HG02884 (cell line): ENCODE results near the gene GGA2.
"Not testable (repeated sequence)": the region's sequence is repeated elsewhere in the genome, so short reads cannot be mapped to it uniquely, and the experiment has no call there.

Experiments
- ATAC-seq: cut with Tn5 transposase; IDR thresholded peaks from one replicate; pipeline ENCODE4 v1.9.1; 2021; ENCODE audit warnings: mild to moderate bottlenecking, moderate library complexity; ENCODE audit not compliant: unreplicated experiment

GGA2 gene

GRCh38 chr16:23504453-23505179 is 5.7 kb downstream of the GGA2 start:
- peak; percentile 63 for ATAC-seq

DNA sequence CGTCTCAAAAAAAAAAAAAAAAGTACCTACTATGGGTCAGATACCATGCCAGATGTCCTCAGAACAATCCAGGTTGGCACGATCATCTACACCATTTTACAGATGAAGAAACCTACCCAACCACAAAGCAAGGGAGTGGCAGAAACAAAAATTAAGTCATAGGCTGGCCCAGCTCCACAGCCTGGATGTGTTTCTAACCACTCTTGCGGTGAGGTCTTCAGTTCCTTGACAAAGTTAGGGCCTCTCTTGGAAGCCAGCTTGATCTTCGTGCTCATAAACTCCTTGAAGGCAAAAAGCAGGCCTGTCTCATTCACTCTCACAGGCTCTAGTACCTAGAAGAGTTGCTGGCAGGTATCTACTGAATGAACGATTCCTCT is 6.2 kb downstream of the GGA2 start:
- no peak for ATAC-seq

DNA sequence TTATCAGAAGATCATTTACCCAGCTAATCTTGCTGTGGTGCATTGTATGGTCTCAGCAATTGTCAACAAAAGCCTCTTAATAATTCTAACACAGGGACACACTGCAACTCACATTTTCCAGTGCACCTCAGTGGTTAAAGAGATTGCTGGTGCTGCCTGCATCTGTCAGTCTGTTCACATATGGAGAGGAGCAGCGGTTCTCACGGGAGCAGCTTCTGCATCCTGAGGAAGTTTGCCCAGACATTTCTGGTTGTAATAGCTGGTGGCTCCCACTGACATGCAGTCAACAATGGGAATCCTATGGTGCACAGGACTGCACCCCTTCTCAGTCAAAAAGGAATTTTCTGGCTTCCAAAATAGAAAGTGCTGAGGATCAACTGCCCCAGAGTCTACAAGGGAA is 7.8 kb downstream of the GGA2 start:
- ATAC-seq = no peak

DNA sequence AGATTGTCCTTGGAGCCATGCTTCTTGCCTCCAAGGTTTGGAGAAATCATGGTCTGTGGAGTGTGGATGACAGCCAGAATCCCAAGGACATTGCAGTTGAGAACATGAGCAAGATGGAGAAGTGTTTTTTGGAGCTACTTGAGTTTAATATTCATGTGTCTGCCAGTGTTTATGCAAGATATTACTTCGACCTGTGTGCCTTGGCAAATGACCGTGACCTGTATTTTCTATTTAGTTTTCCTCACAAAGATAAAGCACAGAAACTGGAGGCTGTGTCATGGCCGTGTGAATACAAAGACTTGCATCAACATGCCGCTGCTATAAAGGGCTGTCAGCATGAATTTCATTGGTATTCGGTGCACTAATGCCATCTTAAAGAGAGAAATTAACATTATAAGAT is 9.0 kb downstream of the GGA2 start:
- ATAC-seq = no peak

DNA sequence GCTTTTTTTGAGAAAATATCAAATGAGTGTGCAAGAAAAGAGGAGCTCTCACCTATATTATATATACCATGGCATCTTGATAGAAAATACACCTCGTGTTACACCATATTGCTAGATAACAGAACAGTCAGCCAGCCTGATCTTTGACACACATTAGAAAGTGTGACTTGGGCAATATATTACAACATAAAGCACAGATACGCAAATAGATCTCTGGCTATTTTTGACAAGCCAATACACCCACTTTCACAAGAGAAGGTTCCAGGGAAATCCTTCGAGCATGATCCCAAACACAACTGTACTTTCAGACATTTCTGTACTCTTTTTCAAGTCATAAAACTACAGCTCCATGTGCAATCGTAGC is 9.4 kb downstream of the GGA2 start:
- no peak for ATAC-seq

DNA sequence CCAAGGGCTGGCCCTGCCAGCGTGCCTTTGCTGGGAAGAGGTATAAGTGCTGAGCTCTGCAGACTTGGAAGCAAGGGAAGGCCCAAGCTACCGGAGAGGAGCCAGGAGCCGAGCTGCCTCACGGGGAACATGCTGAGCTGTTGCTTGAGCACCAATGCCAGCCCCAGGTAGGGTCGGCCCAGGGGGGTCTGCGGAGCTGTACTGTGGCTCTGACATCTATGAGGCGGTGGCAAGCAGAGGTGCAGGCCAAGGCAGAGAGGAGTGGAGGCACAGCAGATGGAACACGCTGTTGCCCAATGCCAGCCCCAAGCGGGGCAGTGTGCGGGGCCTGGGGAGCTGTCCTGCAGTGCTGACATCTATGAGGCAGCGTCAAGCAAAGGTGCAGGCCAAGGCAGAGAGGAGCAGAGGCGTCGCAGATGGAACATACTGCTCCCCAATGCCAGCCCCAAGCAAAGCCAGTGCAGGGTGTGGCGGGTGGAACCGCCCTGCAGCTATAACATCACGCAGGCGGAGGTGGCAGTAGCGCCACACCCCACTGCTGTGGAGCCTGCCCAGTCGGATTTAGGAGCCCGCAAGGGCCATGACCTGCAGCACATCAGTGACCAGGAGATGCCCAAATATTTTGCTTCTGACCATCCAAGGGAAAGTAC is 10.0 kb downstream of the GGA2 start:
- no peak for ATAC-seq

GRCh38 chr16:23499801-23500200 is 10.5 kb downstream of the GGA2 start:
- ATAC-seq = no peak

- ATAC-seq = no peak
Measured at GRCh38 chr16:23498863-23499262, 11.4 kb downstream of the GGA2 start.

GRCh38 chr16:23497543-23497868 is 12.8 kb downstream of the GGA2 start:
- ATAC-seq = no peak

- no peak for ATAC-seq
Measured at GRCh38 chr16:23496821-23497542, 13.3 kb downstream of the GGA2 start.

- ATAC-seq = no peak
Measured at GRCh38 chr16:23495671-23496070, 14.6 kb downstream of the GGA2 start.

DNA sequence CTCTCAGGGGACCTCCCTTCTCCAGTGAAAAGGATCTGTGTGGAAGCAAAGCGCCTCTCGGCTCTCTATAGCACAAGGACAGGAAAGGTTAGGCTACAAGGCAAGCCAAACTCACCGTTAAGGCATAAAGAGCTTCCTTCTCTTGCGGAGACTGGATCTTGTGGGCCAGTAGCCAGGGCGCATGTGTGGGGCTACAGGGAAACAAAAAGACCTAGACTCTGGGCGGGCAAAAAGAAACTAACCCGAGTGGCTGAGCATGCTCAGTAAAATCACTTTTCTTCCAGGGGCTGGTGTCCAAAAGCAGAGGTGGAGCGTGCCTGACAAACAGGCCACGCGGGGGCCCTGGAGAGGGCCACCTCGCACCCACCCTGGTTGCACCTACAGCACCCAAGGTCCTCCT is 16.1 kb downstream of the GGA2 start:
- ATAC-seq = no peak

GRCh38 chr16:23491490-23492391 is 18.6 kb downstream of the GGA2 start:
- no peak for ATAC-seq

DNA sequence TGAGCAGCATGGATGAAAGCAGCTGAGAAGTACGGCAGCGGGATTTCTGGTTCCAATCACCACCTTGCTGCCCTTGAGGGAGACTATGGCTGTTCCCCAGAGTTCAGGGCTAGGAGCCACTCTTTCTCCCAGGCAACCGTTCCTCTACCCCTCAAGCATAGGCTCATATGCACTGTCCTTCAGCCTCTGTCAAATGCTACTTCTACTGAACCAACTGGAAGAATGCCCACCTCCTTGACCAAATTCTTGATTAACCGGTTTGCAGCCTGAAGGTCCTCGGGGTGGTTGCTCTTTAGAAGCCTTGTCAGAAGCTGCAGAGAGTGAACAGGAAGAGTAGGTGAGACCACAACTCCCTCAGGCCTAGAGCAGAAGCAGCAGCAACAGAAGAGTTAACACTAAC is 23.8 kb downstream of the GGA2 start:
- ATAC-seq = no peak

DNA sequence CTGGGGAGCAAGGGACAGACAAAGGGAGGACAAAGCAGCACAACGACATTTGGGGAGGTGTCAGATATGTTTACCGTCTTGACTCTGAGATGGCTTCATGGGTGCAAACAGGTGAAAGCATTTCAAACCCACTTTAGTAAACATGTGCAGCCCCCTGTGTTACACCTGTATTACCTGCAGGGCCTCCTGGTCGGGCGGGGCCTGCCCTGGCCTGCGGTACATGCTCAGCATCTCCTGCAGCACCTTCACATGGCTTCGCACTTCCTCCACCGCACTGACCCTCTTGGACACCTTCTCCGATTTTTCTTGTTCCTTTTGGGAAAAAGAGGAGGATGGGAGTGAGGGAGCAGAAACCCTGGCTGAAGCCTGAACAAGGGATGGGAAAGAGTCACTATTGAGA is 24.5 kb downstream of the GGA2 start:
- ATAC-seq = no peak

GRCh38 chr16:23485257-23485614 is 25.1 kb downstream of the GGA2 start:
- no peak for ATAC-seq

- ATAC-seq = no peak
Measured at GRCh38 chr16:23484510-23485256, 25.6 kb downstream of the GGA2 start.

DNA sequence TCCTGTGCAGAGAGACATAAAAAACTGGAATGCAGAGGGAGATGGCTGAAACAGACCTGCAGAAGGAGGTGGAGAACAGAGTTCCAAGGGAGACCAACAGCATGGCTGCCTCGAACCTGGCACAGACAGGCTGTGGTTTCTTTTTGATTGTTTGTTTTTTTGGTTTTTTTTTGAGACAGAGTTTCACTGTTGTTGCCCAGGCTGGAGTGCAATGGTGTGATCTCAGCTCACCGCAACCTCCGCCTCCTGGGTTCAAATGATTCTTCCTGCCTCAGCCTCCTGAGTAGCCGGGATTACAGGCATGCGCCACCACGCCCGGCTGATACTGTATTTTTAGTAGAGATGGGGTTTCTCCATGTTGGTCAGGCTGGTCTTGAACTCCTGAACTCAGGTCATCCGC is 26.8 kb downstream of the GGA2 start:
- ATAC-seq = not testable (repeated sequence)

DNA sequence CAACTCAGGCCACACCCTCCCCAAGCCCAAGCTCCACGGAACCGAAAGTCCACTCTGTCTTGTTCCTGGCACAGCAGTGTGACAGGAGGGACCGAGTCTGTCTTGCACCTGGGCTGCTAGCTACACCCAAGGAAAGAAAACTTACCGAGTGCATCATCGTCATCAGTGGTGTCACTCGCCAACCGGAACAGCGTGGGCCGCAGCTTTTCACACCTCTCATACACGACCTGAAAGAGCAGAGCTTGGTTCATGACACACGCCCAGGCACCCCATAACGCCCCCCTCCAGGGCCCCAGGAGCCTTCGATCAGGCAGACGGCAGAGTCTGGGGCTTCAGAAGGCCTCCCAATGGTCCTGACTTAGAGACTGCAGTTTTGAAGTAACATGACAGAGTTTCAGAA is 27.5 kb downstream of the GGA2 start:
- no peak for ATAC-seq

DNA sequence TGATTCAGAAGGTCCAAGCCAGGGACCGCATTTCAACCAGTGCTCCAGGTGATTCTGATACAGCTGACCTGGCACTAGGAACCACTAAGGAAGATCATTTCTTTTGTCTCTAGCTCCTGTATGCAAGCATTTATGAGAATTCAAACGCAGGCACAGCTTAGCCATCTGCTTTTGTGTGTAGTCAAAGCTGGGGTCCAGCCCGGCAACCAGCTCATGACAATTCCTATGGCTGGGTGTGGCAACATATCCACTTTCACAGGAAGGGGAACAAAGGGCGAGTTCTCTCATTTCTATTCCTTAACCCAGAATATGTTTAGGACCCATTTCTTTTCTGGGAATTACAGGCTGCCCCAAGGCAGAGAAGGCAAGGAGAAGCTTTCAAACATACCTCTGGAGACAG is 30.0 kb downstream of the GGA2 start:
- no peak for ATAC-seq

DNA sequence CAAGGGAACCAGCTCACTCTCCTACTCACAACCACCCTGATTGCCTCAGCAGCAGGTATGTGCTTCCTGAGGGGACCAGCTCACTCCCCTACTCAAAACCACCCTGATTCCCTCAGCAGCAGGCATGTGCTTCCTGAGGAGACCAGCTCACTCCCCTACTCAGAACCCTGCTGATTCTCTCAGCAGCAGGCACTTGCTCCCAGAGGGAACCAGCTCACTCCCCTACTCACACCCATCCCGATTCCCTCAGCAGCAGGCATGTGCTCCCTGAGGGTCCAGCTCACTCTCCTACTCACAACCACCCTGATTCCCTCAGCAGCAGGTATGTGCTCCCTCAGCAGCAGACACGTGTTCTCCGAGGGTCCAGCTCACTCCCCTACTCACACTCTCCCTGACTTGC is 31.2 kb downstream of the GGA2 start:
- no peak for ATAC-seq
